ENCODE measurements around the gene SYPL1. TPM values are rescaled to one million over a fixed set of nuclear protein-coding genes. Genes with fewer than 3 reads are reported as not detected.

SYPL1 gene
- total and polyA plus RNA-seq, 9 of the 15 experiments (the other 6 are each of a cell fraction or from before 2014, with no cell fraction given): 23.8 to 214 (median 70.2) TPM

GRCh38 chr7:106050002-106050745 lies 61.9 kb downstream of the SYPL1 start (continued):
- TF ChIP-seq CTCF (IDR thresholded peaks at IDR 0.05 in 2 of 3, conservative IDR thresholded peaks at IDR 0.05 in 1 of 3; ENCODE audit: insufficient read depth in 2 of 3, low read depth in 1 of 3, low read length in 3 of 3) (peak; percentile 37 to 60 (median 58)), REST (IDR thresholded peaks at IDR 0.05; ENCODE audit: borderline replicate concordance) (peak; percentile 44; the same call in 1 of the 2 replicates), REST (CRISPR knock-in tag; IDR thresholded peaks at IDR 0.05; ENCODE audit: low read depth) (no peak), CTBP1 (IDR thresholded peaks at IDR 0.05; ENCODE audit: borderline replicate concordance) (peak; percentile 58; the same call in 1 of the 2 replicates)

Measured in K562 (cell line).